HEK293 (cell line): ENCODE results near the gene DNAH3.
"Not testable (repeated sequence)": the region's sequence is repeated elsewhere in the genome, so short reads cannot be mapped to it uniquely, and the experiment has no call there.

ENCODE experiments used
- CTCF ChIA-PET: fragments of 350-600 bp; formaldehyde crosslinking; extraction: SDS; loops from one replicate; lab custom pipeline; 2021; ENCODE audit warnings: antibody characterized with exemption; lab: Yijun Ruan, JAX
- POLR2A ChIA-PET: fragments of 300-600 bp; formaldehyde crosslinking; extraction: SDS; loops from one replicate; lab custom pipeline; 2020; ENCODE audit warnings: antibody characterized with exemption, inconsistent platforms; lab: Yijun Ruan, JAX
- H3K27ac ChIP-seq: fragments of 200-500 bp; sonication (Bioruptor generic); 2 replicates; pipeline ENCODE4 v1.5.1; 2014; ENCODE audit warnings: low read depth, low read length, control low read depth, inconsistent platforms; ENCODE audit errors: extremely low read depth
- H3K36me3 ChIP-seq, 2 experiments: fragments of 200-500 bp in 1 of 2; sonication (Bioruptor generic) in 1 of 2; 1 replicate in 1 of 2; 2 replicates in 1 of 2; pipeline ENCODE4 v1.5.1; 2014 to 2017; ENCODE audit warnings: inconsistent platforms in 2 of 2, low read length in 2 of 2; ENCODE audit not compliant: control insufficient read depth in 2 of 2, insufficient read depth in 1 of 2
- H3K4me1 ChIP-seq: fragments of 200-500 bp; sonication (Bioruptor generic); 2 replicates; pipeline ENCODE4 v1.5.1; 2014; ENCODE audit warnings: mild to moderate bottlenecking, low read length, inconsistent platforms; ENCODE audit not compliant: control insufficient read depth, insufficient read depth
- H3K4me3 ChIP-seq: 2 replicates; pipeline ENCODE4 v1.5.1; 2011; ENCODE audit warnings: low read depth, mild to moderate bottlenecking, control low read depth, low read length, moderate library complexity
- H3K9me3 ChIP-seq: fragments of 200-500 bp; sonication (Bioruptor generic); 2 replicates; pipeline ENCODE4 v1.5.1; 2014; ENCODE audit warnings: low read depth, low read length, inconsistent platforms; ENCODE audit not compliant: control insufficient read depth, insufficient read depth
- GFI1B ChIP-seq: fragments of 450-650 bp; formaldehyde crosslinking; IDR thresholded peaks from 2 replicates; pipeline ENCODE4 v1.5.1; 2016; ENCODE audit warnings: missing biosample characterization, missing genetic modification characterization
- KLF1 ChIP-seq: fragments of 450-650 bp; formaldehyde crosslinking; IDR thresholded peaks from 2 replicates; pipeline ENCODE4 v1.5.1; 2016; ENCODE audit warnings: missing biosample characterization, missing genetic modification characterization
- PRDM1 ChIP-seq: fragments of 450-650 bp; formaldehyde crosslinking; IDR thresholded peaks from 2 replicates; pipeline ENCODE4; 2016; ENCODE audit warnings: missing biosample characterization, missing genetic modification characterization
- TCF7L2 ChIP-seq: IDR thresholded peaks from 2 replicates; pipeline ENCODE4 v1.6.1; 2011; ENCODE audit warnings: low read depth, mild to moderate bottlenecking, inconsistent platforms, low read length, moderate library complexity, borderline replicate concordance
- ZFHX2 ChIP-seq: fragments of 450-650 bp; formaldehyde crosslinking; conservative IDR thresholded peaks from 2 replicates; pipeline ENCODE4 v1.5.1; 2016; ENCODE audit warnings: missing biosample characterization, missing genetic modification characterization
- ZNF157 ChIP-seq: fragments of 450-650 bp; formaldehyde crosslinking; IDR thresholded peaks from 2 replicates; pipeline ENCODE4 v1.5.1; 2016; ENCODE audit warnings: missing biosample characterization, missing genetic modification characterization
- ZNF366 ChIP-seq: fragments of 450-650 bp; formaldehyde crosslinking; conservative IDR thresholded peaks from 2 replicates; pipeline ENCODE4 v1.5.1; 2016; ENCODE audit warnings: missing biosample characterization, missing genetic modification characterization
- ZNF391 ChIP-seq: fragments of 450-650 bp; formaldehyde crosslinking; IDR thresholded peaks from 2 replicates; pipeline ENCODE4 v1.5.1; 2016; ENCODE audit warnings: low read depth, missing biosample characterization, missing genetic modification characterization, borderline replicate concordance
- ZNF449 ChIP-seq: fragments of 450-650 bp; formaldehyde crosslinking; IDR thresholded peaks from 2 replicates; pipeline ENCODE4 v1.5.1; 2017; ENCODE audit warnings: missing biosample characterization, mild to moderate bottlenecking, missing genetic modification characterization, moderate library complexity
- ZNF560 ChIP-seq: fragments of 450-650 bp; formaldehyde crosslinking; IDR thresholded peaks from 2 replicates; pipeline ENCODE4 v1.5.1; 2017; ENCODE audit warnings: missing biosample characterization, missing genetic modification characterization, borderline replicate concordance
- ZNF571 ChIP-seq: fragments of 450-650 bp; formaldehyde crosslinking; IDR thresholded peaks from 2 replicates; pipeline ENCODE4 v1.5.0; 2017; ENCODE audit warnings: missing biosample characterization, missing genetic modification characterization
- TF ChIP-seq, protein P1 (sequence below): fragments of 450-650 bp; formaldehyde crosslinking; IDR thresholded peaks from 2 replicates; pipeline ENCODE4 v1.5.1; 2016; ENCODE audit warnings: missing biosample characterization, missing genetic modification characterization, low read depth
- TF ChIP-seq, protein P2 (sequence below): fragments of 450-650 bp; formaldehyde crosslinking; IDR thresholded peaks from 2 replicates; pipeline ENCODE4 v1.5.1; 2017; ENCODE audit warnings: missing biosample characterization, missing genetic modification characterization
- TF ChIP-seq, protein P3 (sequence below): fragments of 450-650 bp; formaldehyde crosslinking; conservative IDR thresholded peaks from 2 replicates; pipeline ENCODE4 v1.5.1; 2016; ENCODE audit warnings: low read depth, missing biosample characterization, missing genetic modification characterization

The DNAH3 gene

DNA sequence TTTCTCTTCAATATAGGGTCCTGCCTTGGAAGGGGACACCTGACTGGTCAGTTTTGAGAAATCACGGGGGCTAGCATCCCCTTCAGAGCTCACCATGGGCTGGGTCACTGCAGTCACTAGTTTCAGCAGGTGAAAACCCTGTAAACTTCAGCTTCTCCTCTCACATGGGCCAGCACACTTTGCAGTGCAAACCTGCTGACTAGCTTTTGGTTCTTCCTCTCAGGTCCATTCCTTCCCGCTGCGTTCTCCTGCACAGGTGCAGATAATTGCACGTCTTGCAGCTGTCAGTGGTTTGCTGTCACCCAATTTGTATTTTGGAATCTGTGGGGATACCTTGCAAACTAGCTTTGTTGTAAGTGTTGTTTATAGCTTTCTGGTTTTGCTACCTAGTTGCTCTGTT is 154.9 kb downstream of the DNAH3 start:
- TF ChIP-seq ZNF449 (tag by site-specific recombination) (no peak), ZNF157 (no peak), KLF1 (no peak), ZNF571 (tag by site-specific recombination) (no peak), GFI1B (tag by site-specific recombination) (no peak), ZNF560 (tag by site-specific recombination) (no peak), TCF7L2 (no peak), ZNF391 (no peak), ZFHX2 (no peak), ZNF366 (no peak), PRDM1 (tag by site-specific recombination) (no peak)
- TF ChIP-seq, protein P1, sequence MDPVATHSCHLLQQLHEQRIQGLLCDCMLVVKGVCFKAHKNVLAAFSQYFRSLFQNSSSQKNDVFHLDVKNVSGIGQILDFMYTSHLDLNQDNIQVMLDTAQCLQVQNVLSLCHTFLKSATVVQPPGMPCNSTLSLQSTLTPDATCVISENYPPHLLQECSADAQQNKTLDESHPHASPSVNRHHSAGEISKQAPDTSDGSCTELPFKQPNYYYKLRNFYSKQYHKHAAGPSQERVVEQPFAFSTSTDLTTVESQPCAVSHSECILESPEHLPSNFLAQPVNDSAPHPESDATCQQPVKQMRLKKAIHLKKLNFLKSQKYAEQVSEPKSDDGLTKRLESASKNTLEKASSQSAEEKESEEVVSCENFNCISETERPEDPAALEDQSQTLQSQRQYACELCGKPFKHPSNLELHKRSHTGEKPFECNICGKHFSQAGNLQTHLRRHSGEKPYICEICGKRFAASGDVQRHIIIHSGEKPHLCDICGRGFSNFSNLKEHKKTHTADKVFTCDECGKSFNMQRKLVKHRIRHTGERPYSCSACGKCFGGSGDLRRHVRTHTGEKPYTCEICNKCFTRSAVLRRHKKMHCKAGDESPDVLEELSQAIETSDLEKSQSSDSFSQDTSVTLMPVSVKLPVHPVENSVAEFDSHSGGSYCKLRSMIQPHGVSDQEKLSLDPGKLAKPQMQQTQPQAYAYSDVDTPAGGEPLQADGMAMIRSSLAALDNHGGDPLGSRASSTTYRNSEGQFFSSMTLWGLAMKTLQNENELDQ, result no peak
- TF ChIP-seq, protein P2, sequence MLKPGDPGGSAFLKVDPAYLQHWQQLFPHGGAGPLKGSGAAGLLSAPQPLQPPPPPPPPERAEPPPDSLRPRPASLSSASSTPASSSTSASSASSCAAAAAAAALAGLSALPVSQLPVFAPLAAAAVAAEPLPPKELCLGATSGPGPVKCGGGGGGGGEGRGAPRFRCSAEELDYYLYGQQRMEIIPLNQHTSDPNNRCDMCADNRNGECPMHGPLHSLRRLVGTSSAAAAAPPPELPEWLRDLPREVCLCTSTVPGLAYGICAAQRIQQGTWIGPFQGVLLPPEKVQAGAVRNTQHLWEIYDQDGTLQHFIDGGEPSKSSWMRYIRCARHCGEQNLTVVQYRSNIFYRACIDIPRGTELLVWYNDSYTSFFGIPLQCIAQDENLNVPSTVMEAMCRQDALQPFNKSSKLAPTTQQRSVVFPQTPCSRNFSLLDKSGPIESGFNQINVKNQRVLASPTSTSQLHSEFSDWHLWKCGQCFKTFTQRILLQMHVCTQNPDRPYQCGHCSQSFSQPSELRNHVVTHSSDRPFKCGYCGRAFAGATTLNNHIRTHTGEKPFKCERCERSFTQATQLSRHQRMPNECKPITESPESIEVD (tag by site-specific recombination), result no peak
- TF ChIP-seq, protein P3, sequence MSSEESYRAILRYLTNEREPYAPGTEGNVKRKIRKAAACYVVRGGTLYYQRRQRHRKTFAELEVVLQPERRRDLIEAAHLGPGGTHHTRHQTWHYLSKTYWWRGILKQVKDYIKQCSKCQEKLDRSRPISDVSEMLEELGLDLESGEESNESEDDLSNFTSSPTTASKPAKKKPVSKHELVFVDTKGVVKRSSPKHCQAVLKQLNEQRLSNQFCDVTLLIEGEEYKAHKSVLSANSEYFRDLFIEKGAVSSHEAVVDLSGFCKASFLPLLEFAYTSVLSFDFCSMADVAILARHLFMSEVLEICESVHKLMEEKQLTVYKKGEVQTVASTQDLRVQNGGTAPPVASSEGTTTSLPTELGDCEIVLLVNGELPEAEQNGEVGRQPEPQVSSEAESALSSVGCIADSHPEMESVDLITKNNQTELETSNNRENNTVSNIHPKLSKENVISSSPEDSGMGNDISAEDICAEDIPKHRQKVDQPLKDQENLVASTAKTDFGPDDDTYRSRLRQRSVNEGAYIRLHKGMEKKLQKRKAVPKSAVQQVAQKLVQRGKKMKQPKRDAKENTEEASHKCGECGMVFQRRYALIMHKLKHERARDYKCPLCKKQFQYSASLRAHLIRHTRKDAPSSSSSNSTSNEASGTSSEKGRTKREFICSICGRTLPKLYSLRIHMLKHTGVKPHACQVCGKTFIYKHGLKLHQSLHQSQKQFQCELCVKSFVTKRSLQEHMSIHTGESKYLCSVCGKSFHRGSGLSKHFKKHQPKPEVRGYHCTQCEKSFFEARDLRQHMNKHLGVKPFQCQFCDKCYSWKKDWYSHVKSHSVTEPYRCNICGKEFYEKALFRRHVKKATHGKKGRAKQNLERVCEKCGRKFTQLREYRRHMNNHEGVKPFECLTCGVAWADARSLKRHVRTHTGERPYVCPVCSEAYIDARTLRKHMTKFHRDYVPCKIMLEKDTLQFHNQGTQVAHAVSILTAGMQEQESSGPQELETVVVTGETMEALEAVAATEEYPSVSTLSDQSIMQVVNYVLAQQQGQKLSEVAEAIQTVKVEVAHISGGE (tag by site-specific recombination), result no peak
- Histone ChIP-seq H3K36me3 (no peaks in the 10 kb centered on the region), H3K9me3 (no peaks in the 10 kb centered on the region), H3K4me1 (no peaks in the 10 kb centered on the region), H3K4me3 (no peak overlapping the region), H3K27ac (no peak overlapping the region)
- ChIA-PET CTCF (interaction anchor here (0.6 kb wide), 2 partner anchors 19 to 36 kb away, joined by 4 to 5 read pairs; no protein-coding TSS in a partner anchor), POLR2A (interaction anchor here (0.6 kb wide), 1 partner anchor 95 kb away, joined by 3 read pairs; the partner anchor contains the start of genes DCUN1D3 and LYRM1)

DNA sequence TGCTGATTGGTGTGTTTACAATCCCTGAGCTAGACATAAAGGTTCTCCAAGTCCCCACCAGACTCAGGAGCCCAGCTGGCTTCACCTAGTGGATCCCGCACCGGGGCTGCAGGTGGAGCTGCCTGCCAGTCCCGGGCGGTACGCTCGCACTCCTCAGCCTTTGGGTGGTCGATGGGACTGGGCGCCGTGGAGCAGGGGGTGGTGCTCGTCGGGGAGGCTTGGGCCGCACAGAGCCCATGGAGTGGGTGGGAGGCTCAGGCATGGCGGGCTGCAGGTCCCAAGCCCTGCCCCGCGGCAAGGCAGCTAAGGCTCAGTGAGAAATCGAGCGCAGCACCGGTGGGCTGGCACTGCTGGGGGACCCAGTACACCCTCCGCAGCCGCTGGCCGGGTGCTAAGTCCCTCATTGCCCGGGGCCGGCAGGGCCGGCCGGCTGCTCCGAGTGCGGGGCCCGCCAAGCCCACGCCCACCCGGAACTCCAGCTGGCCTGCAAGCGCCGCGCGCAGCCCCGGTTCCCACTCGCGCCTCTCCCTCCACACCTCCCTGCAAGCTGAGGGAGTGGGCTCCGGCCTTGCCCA is 161.1 kb downstream of the DNAH3 start:
- H3K27ac ChIP-seq, POLR2A ChIA-PET, H3K9me3 ChIP-seq, H3K36me3 ChIP-seq, H3K4me1 ChIP-seq, H3K4me3 ChIP-seq: not testable (repeated sequence)
- CTCF ChIA-PET, result interaction anchor here (0.8 kb wide), 1 partner anchor 12 kb away, joined by 4 read pairs; no protein-coding TSS in a partner anchor
